Activated CD4-positive, alpha-beta memory T cell treated with anti-CD3 and anti-CD28 coated beads for 36 hours (primary cell): Measurements from ENCODE around the gene SMPD3. TPM values are rescaled to one million over a fixed set of nuclear protein-coding genes. Genes with fewer than 3 reads are reported as not detected.

Source experiments
- CTCF ChIA-PET: fragments of 350-600 bp; sonication (Branson Sonifier 250); formaldehyde crosslinking; loops from one replicate; lab custom pipeline; 2021; ENCODE audit warnings: antibody characterized with exemption, inconsistent platforms; lab: Charles Lee
- POLR2A ChIA-PET: fragments of 350-600 bp; sonication (Branson Sonifier 250); formaldehyde crosslinking; loops from one replicate; lab custom pipeline; 2021; ENCODE audit warnings: antibody characterized with exemption; lab: Charles Lee
- DNase-seq: peaks from one replicate; pipeline ENCODE4 v3.0.0-alpha.2; 2020
- H3K27ac Mint-ChIP-seq: one replicate; pipeline ENCODE4 v1.8.0; 2021; ENCODE audit warnings: mixed read lengths
- H3K27me3 Mint-ChIP-seq: one replicate; pipeline ENCODE4 v1.8.0; 2021; ENCODE audit warnings: mixed read lengths
- H3K36me3 Mint-ChIP-seq: one replicate; pipeline ENCODE4 v1.8.0; 2021; ENCODE audit warnings: mixed read lengths
- H3K4me1 Mint-ChIP-seq: one replicate; pipeline ENCODE4 v1.8.0; 2021; ENCODE audit warnings: low read depth, mixed read lengths
- H3K4me3 Mint-ChIP-seq: one replicate; pipeline ENCODE4 v1.8.0; 2021; ENCODE audit warnings: mild to moderate bottlenecking, mixed read lengths
- H3K9me3 Mint-ChIP-seq: one replicate; pipeline ENCODE4 v1.8.0; 2021; ENCODE audit warnings: mixed read lengths
- intact Hi-C: fragments of 100-400 bp; cut with micrococcal nuclease; formaldehyde crosslinking; loops from one replicate; pipeline ENCODE4 v1.15.1; 2023
- total RNA-seq, 2 experiments: library from RNA; stranded (reverse); gene quantifications; one replicate each; pipeline ENCODE4 v1.2.3, GENCODE V29; 2021

Gene SMPD3
- total RNA-seq, 2 experiments from 2014 or later = 0.07 to 0.12 TPM

- no peak overlapping the region for H3K27ac Mint-ChIP-seq
- H3K27me3 Mint-ChIP-seq = no peaks in the 10 kb centered on the region
- no peak overlapping the region for H3K4me3 Mint-ChIP-seq
- ChIA-PET CTCF (interaction anchor here (0.9 to 8.3 kb wide), 4 partner anchors 17 to 120 kb away, joined by 4 to 101 read pairs (median 4); no protein-coding TSS in a partner anchor), POLR2A (no interaction called here)
- H3K9me3 Mint-ChIP-seq = no peaks in the 10 kb centered on the region
- no peaks in the 10 kb centered on the region for H3K36me3 Mint-ChIP-seq
- DNase-seq = peak; percentile 25
- H3K4me1 Mint-ChIP-seq = peaks cover 16% of the 10 kb centered on the region
- intact Hi-C loops = loop anchor here (5.0 kb wide), 1 partner anchor 46 kb away; the partner anchor contains the start of gene SMPD3
Measured at GRCh38 chr16:68400924-68401460, 47.3 kb downstream of the SMPD3 start.

- intact Hi-C loops = loop anchor here (5.0 kb wide), 1 partner anchor 47 kb away; the partner anchor contains the start of gene SMPD3
- H3K36me3 Mint-ChIP-seq = no peaks in the 10 kb centered on the region
- POLR2A ChIA-PET = no interaction called here
- H3K27me3 Mint-ChIP-seq = no peaks in the 10 kb centered on the region
- no peak overlapping the region for H3K27ac Mint-ChIP-seq
- no peaks in the 10 kb centered on the region for H3K9me3 Mint-ChIP-seq
- peak; percentile 68 for DNase-seq
- H3K4me3 Mint-ChIP-seq = no peak overlapping the region
- CTCF ChIA-PET = interaction anchor here (1.1 to 8.3 kb wide), 4 partner anchors 18 to 120 kb away, joined by 3 to 101 read pairs (median 4); no protein-coding TSS in a partner anchor
- H3K4me1 Mint-ChIP-seq = peaks cover 16% of the 10 kb centered on the region
Measured at GRCh38 chr16:68400083-68400923, 48.0 kb downstream of the SMPD3 start.

GRCh38 chr16:68399456-68399855, 48.9 kb downstream of the SMPD3 start:
- intact Hi-C loops = no loop called here
- POLR2A ChIA-PET = no interaction called here

GRCh38 chr16:68397710-68398201, 50.6 kb downstream of the SMPD3 start:
- no peak overlapping the region for H3K27ac Mint-ChIP-seq
- H3K27me3 Mint-ChIP-seq = no peaks in the 10 kb centered on the region
- peaks cover 16% of the 10 kb centered on the region for H3K4me1 Mint-ChIP-seq
- intact Hi-C loops = no loop called here
- no peak overlapping the region for H3K4me3 Mint-ChIP-seq
- H3K9me3 Mint-ChIP-seq = no peaks in the 10 kb centered on the region
- ChIA-PET POLR2A (no interaction called here), CTCF (interaction anchor here (1.1 to 8.3 kb wide), 8 partner anchors 16 to 133 kb away, joined by 4 to 101 read pairs (median 6); partner anchors contain the start of gene SLC7A6)
- no peak for DNase-seq
- no peaks in the 10 kb centered on the region for H3K36me3 Mint-ChIP-seq

More at GRCh38 chr16:68399456-68399855, 48.9 kb downstream of the SMPD3 start:
- no peak for DNase-seq
- H3K9me3 Mint-ChIP-seq = no peaks in the 10 kb centered on the region
- CTCF ChIA-PET = interaction anchor here (1.1 to 8.3 kb wide), 4 partner anchors 18 to 121 kb away, joined by 3 to 101 read pairs (median 13); no protein-coding TSS in a partner anchor
- H3K27me3 Mint-ChIP-seq = no peaks in the 10 kb centered on the region
- peaks cover 16% of the 10 kb centered on the region for H3K4me1 Mint-ChIP-seq
- no peaks in the 10 kb centered on the region for H3K36me3 Mint-ChIP-seq
- no peak overlapping the region for H3K4me3 Mint-ChIP-seq
- no peak overlapping the region for H3K27ac Mint-ChIP-seq

GRCh38 chr16:68396481-68396880, 51.8 kb downstream of the SMPD3 start:
- Mint-ChIP-seq H3K4me3 (no peak overlapping the region), H3K36me3 (no peaks in the 10 kb centered on the region), H3K27me3 (no peaks in the 10 kb centered on the region), H3K27ac (no peak overlapping the region), H3K4me1 (peaks cover 16% of the 10 kb centered on the region), H3K9me3 (no peaks in the 10 kb centered on the region)
- ChIA-PET POLR2A (no interaction called here), CTCF (interaction anchor here (0.6 to 8.3 kb wide), 31 partner anchors 11 to 511 kb away, joined by 3 to 101 read pairs (median 5); partner anchors contain the start of gene SLC7A6)
- intact Hi-C loops = loop anchor here (1.0 kb wide), 1 partner anchor 114 kb away; no protein-coding TSS in a partner anchor
- DNase-seq = peak; percentile 63

- POLR2A ChIA-PET = no interaction called here
- no peak overlapping the region for H3K27ac Mint-ChIP-seq
Measured at GRCh38 chr16:68395815-68396214, 52.5 kb downstream of the SMPD3 start.

GRCh38 chr16:68395167-68395786, 53.0 kb downstream of the SMPD3 start:
- peaks cover 3% of the 10 kb centered on the region for H3K4me1 Mint-ChIP-seq
- H3K4me3 Mint-ChIP-seq = no peak overlapping the region
- CTCF ChIA-PET = interaction anchor here (1.4 to 8.3 kb wide), 8 partner anchors 25 to 314 kb away, joined by 3 to 101 read pairs (median 6); partner anchors contain the start of gene SLC7A6

More at GRCh38 chr16:68395815-68396214, 52.5 kb downstream of the SMPD3 start:
- no peak overlapping the region for H3K4me3 Mint-ChIP-seq
- no peaks in the 10 kb centered on the region for H3K36me3 Mint-ChIP-seq
- intact Hi-C loops = loop anchor here (1.0 kb wide), 1 partner anchor 114 kb away; no protein-coding TSS in a partner anchor
- no peaks in the 10 kb centered on the region for H3K9me3 Mint-ChIP-seq
- CTCF ChIA-PET = interaction anchor here (1.0 to 8.3 kb wide), 19 partner anchors 12 to 510 kb away, joined by 3 to 101 read pairs (median 5); partner anchors contain the start of gene SLC7A6
- no peak for DNase-seq
- no peaks in the 10 kb centered on the region for H3K27me3 Mint-ChIP-seq
- peaks cover 9% of the 10 kb centered on the region for H3K4me1 Mint-ChIP-seq

GRCh38 chr16:68393333-68393732, 55.0 kb downstream of the SMPD3 start:
- POLR2A ChIA-PET = no interaction called here
- H3K27ac Mint-ChIP-seq = no peak overlapping the region
- H3K9me3 Mint-ChIP-seq = no peaks in the 10 kb centered on the region

More at GRCh38 chr16:68395167-68395786, 53.0 kb downstream of the SMPD3 start:
- POLR2A ChIA-PET = no interaction called here
- intact Hi-C loops = no loop called here
- no peaks in the 10 kb centered on the region for H3K36me3 Mint-ChIP-seq
- H3K27ac Mint-ChIP-seq = no peak overlapping the region
- no peaks in the 10 kb centered on the region for H3K27me3 Mint-ChIP-seq
- no peak for DNase-seq
- H3K9me3 Mint-ChIP-seq = no peaks in the 10 kb centered on the region

GRCh38 chr16:68389750-68390371, 58.4 kb downstream of the SMPD3 start:
- ChIA-PET POLR2A (no interaction called here), CTCF (interaction anchor here (1.8 kb wide), 1 partner anchor 131 kb away, joined by 5 read pairs; no protein-coding TSS in a partner anchor)
- H3K27ac Mint-ChIP-seq = no peak overlapping the region
- no peak overlapping the region for H3K4me3 Mint-ChIP-seq
- no peak for DNase-seq
- intact Hi-C loops = no loop called here
- H3K9me3 Mint-ChIP-seq = no peaks in the 10 kb centered on the region
- H3K36me3 Mint-ChIP-seq = no peaks in the 10 kb centered on the region
- no peaks in the 10 kb centered on the region for H3K4me1 Mint-ChIP-seq
- no peaks in the 10 kb centered on the region for H3K27me3 Mint-ChIP-seq

More at GRCh38 chr16:68393333-68393732, 55.0 kb downstream of the SMPD3 start:
- CTCF ChIA-PET = interaction anchor here (0.9 to 8.3 kb wide), 6 partner anchors 12 to 132 kb away, joined by 3 to 101 read pairs (median 4); no protein-coding TSS in a partner anchor
- no peaks in the 10 kb centered on the region for H3K27me3 Mint-ChIP-seq
- no peaks in the 10 kb centered on the region for H3K36me3 Mint-ChIP-seq
- peaks cover 2% of the 10 kb centered on the region for H3K4me1 Mint-ChIP-seq
- intact Hi-C loops = no loop called here
- no peak for DNase-seq
- no peak overlapping the region for H3K4me3 Mint-ChIP-seq

- no peaks in the 10 kb centered on the region for H3K9me3 Mint-ChIP-seq
- no peak overlapping the region for H3K27ac Mint-ChIP-seq
- ChIA-PET CTCF (no interaction called here), POLR2A (no interaction called here)
- H3K4me3 Mint-ChIP-seq = no peak overlapping the region
- intact Hi-C loops = no loop called here
- DNase-seq = no peak
- no peaks in the 10 kb centered on the region for H3K4me1 Mint-ChIP-seq
- H3K36me3 Mint-ChIP-seq = no peaks in the 10 kb centered on the region
- H3K27me3 Mint-ChIP-seq = no peaks in the 10 kb centered on the region
Measured at GRCh38 chr16:68389006-68389405, 59.3 kb downstream of the SMPD3 start.

GRCh38 chr16:68388124-68388523, 60.2 kb downstream of the SMPD3 start:
- no peak for DNase-seq
- ChIA-PET CTCF (no interaction called here), POLR2A (no interaction called here)
- H3K27me3 Mint-ChIP-seq = no peaks in the 10 kb centered on the region
- H3K4me1 Mint-ChIP-seq = no peaks in the 10 kb centered on the region
- intact Hi-C loops = no loop called here
- no peak overlapping the region for H3K27ac Mint-ChIP-seq
- no peak overlapping the region for H3K4me3 Mint-ChIP-seq
- H3K9me3 Mint-ChIP-seq = no peaks in the 10 kb centered on the region
- H3K36me3 Mint-ChIP-seq = no peaks in the 10 kb centered on the region
